ENCODE data around the gene EXOSC2. TPM values are rescaled to one million over a fixed set of nuclear protein-coding genes. Genes with fewer than 3 reads are reported as not detected.
A peak's percentile ranks its signal among the peaks of the same experiment; 100 is the strongest.

EXOSC2 gene
- total RNA-seq, 4 donors from 2014 or later = 9.3 to 21.7 (median 12.0) TPM

DNA sequence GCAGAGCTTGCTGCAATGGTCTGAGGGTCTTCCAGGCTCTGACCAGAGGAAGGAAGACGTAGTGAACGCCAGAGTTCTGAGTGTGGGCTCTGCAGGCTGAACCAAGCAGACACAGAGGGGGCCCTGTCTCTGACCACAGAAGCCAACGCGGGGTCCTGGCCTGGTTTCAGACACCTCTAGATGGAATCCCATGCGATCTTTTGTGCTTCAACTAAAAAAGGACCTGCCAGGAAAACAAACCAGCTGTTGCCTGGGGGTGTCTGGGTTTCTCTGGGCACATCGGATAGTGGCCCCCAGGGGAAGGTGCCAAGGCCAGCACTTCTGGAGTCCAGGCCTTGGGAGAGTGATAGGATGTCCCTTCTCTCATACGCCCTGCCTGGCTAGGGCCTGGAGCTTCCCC lies 16.3 kb upstream of the EXOSC2 start:
- no peaks in the 10 kb centered on the region for H3K9me3 ChIP-seq
- H3K27ac ChIP-seq = no peak overlapping the region
- in situ Hi-C loops (cut with MboI; ENCODE audit: low sequenced_read_pairs in 4 of 4) = loop anchor here in 1 of 4 donors (5.0 kb wide), 1 partner anchor 220 kb away; no protein-coding TSS in a partner anchor
- peaks cover 5 to 6% of the 10 kb centered on the region in 2 donors for H3K4me1 ChIP-seq
- TF ChIP-seq, protein P1, sequence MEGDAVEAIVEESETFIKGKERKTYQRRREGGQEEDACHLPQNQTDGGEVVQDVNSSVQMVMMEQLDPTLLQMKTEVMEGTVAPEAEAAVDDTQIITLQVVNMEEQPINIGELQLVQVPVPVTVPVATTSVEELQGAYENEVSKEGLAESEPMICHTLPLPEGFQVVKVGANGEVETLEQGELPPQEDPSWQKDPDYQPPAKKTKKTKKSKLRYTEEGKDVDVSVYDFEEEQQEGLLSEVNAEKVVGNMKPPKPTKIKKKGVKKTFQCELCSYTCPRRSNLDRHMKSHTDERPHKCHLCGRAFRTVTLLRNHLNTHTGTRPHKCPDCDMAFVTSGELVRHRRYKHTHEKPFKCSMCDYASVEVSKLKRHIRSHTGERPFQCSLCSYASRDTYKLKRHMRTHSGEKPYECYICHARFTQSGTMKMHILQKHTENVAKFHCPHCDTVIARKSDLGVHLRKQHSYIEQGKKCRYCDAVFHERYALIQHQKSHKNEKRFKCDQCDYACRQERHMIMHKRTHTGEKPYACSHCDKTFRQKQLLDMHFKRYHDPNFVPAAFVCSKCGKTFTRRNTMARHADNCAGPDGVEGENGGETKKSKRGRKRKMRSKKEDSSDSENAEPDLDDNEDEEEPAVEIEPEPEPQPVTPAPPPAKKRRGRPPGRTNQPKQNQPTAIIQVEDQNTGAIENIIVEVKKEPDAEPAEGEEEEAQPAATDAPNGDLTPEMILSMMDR (IDR thresholded peaks at IDR 0.05 in 4 of 5, conservative IDR thresholded peaks at IDR 0.05 in 1 of 5) = no peak
- no peak for TF ChIP-seq POLR2A (IDR thresholded peaks at IDR 0.05)
- no peaks in the 10 kb centered on the region for H3K27me3 ChIP-seq
- DNase-seq (no peak), ATAC-seq (no peak)
- H3K4me3 ChIP-seq = no peak overlapping the region
- intact Hi-C loops (cut with DNase I; ENCODE audit: low total_unique reads) = no loop called here
- no peaks in the 10 kb centered on the region for H3K36me3 ChIP-seq

DNA sequence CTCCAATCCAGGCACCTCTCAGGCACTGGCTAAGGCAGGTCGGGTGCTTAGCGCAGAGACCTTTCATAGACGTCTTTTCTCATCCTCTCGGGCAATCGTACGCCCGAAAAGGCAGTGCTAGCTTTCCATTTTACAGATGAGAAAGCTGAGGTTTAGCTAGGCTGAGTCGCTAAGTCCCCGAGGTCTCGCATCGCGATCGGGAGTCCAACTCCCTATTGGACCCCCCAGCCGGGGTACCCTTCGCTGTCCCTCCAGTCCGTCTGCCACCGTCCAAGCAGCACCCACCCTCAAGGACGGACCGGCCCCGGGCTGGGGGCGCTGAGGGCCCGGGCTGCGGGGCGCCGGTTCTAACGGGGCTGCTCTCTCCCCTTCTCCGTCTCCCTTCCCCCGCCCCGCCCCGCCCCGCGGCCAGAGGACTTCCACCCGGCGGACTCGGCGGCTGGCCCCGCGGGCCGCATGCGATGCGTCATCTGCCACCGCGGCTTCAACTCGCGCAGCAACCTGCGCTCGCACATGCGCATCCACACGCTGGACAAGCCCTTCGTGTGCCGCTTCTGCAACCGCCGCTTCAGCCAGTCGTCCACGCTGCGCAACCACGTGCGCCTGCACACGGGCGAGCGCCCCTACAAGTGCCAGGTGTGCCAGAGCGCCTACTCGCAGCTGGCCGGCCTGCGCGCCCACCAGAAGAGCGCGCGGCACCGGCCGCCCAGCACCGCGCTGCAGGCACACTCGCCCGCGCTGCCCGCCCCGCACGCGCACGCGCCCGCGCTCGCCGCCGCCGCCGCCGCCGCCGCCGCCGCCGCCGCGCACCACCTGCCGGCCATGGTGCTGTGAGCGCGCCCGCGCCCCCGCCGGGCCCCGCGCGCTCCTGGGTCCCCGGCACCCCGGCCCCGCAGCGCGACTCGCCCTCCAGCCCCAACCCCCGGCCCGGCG lies 12.5 kb upstream of the EXOSC2 start:
- Histone ChIP-seq H3K4me1 (peaks cover 6 to 8% of the 10 kb centered on the region in 2 donors), H3K27me3 (no peaks in the 10 kb centered on the region), H3K27ac (peak overlapping the region in 2 of 4 donors; percentile 57 to 71), H3K36me3 (no peaks in the 10 kb centered on the region), H3K4me3 (peak overlapping the region; percentile 65 to 88 (median 67)), H3K9me3 (no peaks in the 10 kb centered on the region)
- TF ChIP-seq POLR2A (IDR thresholded peaks at IDR 0.05) = no peak
- TF ChIP-seq, protein P1 (IDR thresholded peaks at IDR 0.05 in 4 of 5, conservative IDR thresholded peaks at IDR 0.05 in 1 of 5) = no peak
- intact Hi-C loops (cut with DNase I; ENCODE audit: low total_unique reads) (loop anchor here (2.0 kb wide), 1 partner anchor 102 kb away; the partner anchor contains the start of gene FUBP3), in situ Hi-C loops (cut with MboI; ENCODE audit: low sequenced_read_pairs in 4 of 4) (no loop called here)
- ATAC-seq = peak; percentile 72 to 81
- DNase-seq = peak; percentile 36 to 71

DNA sequence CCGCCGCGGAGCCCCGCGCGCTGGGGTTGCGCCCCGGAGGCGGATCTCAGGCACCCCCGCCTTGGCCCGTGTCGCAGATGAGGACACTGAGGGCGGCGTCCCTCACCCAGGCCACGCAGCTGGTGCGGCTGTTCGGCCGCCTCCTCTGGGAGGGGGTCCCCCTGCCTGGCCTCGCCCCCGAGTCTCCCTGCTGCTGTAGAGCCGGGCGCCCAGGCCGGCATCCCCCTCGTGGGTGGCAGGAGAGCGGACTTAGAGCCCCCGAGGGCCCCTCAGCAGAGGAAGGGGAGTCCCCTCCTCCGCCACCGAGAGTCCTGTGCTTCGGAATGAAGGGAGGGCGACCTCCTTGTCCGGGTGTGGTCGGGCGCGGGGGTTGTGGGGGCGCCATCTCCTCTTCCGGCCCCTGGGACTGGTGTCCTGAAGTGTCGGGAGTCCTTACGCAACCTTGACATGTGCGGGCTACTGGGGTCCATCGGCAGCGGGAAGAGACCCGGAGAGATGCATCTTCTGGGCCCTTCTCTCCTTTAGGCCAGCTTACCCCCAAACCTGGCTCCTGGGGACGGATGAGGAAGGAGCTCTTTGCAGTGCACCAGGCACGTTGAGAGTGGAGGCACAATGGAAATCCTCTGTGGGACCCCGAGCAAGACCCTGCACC lies 11.7 kb upstream of the EXOSC2 start:
- in situ Hi-C loops (cut with MboI; ENCODE audit: low sequenced_read_pairs in 4 of 4) = no loop called here
- peak overlapping the region in 2 of 4 donors; percentile 57 to 71 for H3K27ac ChIP-seq
- peaks cover 6 to 8% of the 10 kb centered on the region in 2 donors for H3K4me1 ChIP-seq
- no peaks in the 10 kb centered on the region for H3K9me3 ChIP-seq
- intact Hi-C loops (cut with DNase I; ENCODE audit: low total_unique reads) = loop anchor here (1.0 to 2.0 kb wide), 3 partner anchors 31 to 221 kb away; partner anchors contain the start of gene FUBP3
- TF ChIP-seq, protein P1 (IDR thresholded peaks at IDR 0.05 in 4 of 5, conservative IDR thresholded peaks at IDR 0.05 in 1 of 5) = no peak
- TF ChIP-seq POLR2A (IDR thresholded peaks at IDR 0.05) = peak in 1 of 2 donors; percentile 10
- H3K27me3 ChIP-seq = no peaks in the 10 kb centered on the region
- DNase-seq = no peak
- H3K4me3 ChIP-seq = peak overlapping the region; percentile 65 to 88 (median 66)
- peak in 1 of 2 donors; percentile 42 for ATAC-seq
- H3K36me3 ChIP-seq = no peaks in the 10 kb centered on the region

DNA sequence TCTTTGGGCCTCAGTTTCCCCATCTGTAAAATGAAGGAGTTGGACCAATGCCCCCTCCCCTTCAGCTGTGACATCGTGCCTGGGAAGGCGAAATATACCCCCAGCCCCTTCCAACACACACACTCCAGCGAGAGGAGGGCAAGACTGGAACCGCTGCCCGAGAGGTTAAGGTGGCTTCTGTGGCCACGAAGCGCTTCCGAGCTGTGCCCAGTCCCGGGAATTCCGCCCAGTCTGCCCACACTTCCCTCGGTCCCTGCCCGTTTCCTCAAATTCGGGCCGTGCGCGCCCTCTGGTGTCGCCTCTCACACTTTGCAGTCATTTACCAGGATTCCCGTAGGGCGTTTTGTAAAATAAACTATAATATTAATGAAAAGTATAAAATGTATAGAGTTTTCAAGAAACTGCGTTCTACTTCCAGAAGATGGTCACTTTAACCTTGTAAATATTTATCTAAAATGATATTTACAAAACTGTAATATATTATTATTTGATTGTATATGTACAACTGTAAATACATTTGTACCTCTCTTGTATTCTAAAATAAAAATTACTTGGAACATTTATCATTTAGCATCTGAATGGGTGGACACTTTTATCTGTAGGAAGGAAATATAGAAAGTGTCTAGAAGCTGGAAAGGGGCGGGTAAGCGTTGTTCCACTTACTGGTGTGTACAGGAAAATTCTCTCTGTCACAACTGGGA lies 11.0 kb upstream of the EXOSC2 start:
- Histone ChIP-seq H3K27ac (peak overlapping the region in 2 of 4 donors; percentile 57 to 71), H3K4me1 (peaks cover 6 to 8% of the 10 kb centered on the region in 2 donors), H3K9me3 (no peaks in the 10 kb centered on the region), H3K36me3 (no peaks in the 10 kb centered on the region), H3K27me3 (no peaks in the 10 kb centered on the region), H3K4me3 (peak overlapping the region; percentile 65 to 88 (median 66))
- in situ Hi-C loops (cut with MboI; ENCODE audit: low sequenced_read_pairs in 4 of 4) (no loop called here), intact Hi-C loops (cut with DNase I; ENCODE audit: low total_unique reads) (loop anchor here (1.0 kb wide), 2 partner anchors 31 to 221 kb away; no protein-coding TSS in a partner anchor)
- DNase-seq = peak; percentile 54 to 68
- no peak for TF ChIP-seq POLR2A (IDR thresholded peaks at IDR 0.05)
- TF ChIP-seq, protein P1 (IDR thresholded peaks at IDR 0.05 in 4 of 5, conservative IDR thresholded peaks at IDR 0.05 in 1 of 5) = peak; percentile 62 to 90 (median 78)
- ATAC-seq = peak; percentile 53 to 68

All from gastrocnemius medialis (tissue), 4 donors.